ENCODE measurements around the gene FCER1A. TPM values are rescaled to one million over a fixed set of nuclear protein-coding genes. Genes with fewer than 3 reads are reported as not detected.
"Not testable (repeated sequence)": the region's sequence is repeated elsewhere in the genome, so short reads cannot be mapped to it uniquely, and the experiment has no call there.

Gene FCER1A
- total RNA-seq, 1 donor: not detected

DNA sequence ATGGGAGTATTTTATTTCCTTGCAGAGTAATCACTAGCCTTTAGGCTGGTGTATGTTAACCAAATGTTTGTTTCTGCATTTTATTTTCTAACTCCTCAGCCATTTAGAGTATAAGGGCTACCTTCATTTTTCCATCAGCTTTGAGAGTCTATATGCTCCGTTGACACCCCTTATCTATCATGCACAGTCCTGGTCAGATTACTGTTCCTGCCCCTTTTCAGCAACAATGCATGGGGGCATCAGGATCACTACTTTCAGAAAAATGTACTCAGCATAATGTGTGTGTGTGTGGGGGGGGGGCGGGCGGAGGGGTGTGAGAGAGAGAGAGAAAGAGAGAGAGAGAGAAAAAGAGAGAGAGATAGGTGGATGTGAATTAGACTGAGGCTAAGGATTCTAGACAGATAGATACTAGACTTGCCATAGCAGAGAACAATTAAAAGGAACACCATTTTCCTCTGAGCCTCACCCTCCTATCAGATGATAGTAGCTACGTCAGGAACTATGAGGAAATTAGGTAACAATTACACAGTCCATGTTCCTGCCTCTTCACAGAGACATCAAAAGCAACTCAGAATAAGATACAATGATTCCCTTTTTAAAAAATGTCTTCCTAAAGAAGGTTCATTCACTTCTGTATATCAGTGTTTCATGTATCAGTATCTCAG is 40.8 kb downstream of the FCER1A start:
- H3K27ac ChIP-seq (ENCODE audit: low read depth, low read length): no peak overlapping the region
- TF ChIP-seq, protein P1, sequence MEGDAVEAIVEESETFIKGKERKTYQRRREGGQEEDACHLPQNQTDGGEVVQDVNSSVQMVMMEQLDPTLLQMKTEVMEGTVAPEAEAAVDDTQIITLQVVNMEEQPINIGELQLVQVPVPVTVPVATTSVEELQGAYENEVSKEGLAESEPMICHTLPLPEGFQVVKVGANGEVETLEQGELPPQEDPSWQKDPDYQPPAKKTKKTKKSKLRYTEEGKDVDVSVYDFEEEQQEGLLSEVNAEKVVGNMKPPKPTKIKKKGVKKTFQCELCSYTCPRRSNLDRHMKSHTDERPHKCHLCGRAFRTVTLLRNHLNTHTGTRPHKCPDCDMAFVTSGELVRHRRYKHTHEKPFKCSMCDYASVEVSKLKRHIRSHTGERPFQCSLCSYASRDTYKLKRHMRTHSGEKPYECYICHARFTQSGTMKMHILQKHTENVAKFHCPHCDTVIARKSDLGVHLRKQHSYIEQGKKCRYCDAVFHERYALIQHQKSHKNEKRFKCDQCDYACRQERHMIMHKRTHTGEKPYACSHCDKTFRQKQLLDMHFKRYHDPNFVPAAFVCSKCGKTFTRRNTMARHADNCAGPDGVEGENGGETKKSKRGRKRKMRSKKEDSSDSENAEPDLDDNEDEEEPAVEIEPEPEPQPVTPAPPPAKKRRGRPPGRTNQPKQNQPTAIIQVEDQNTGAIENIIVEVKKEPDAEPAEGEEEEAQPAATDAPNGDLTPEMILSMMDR (IDR thresholded peaks at IDR 0.05; ENCODE audit: extremely low read depth, low read depth, low read length): no peak
- no peaks in the 10 kb centered on the region for H3K9me3 ChIP-seq (ENCODE audit: low read depth, low read length)

DNA sequence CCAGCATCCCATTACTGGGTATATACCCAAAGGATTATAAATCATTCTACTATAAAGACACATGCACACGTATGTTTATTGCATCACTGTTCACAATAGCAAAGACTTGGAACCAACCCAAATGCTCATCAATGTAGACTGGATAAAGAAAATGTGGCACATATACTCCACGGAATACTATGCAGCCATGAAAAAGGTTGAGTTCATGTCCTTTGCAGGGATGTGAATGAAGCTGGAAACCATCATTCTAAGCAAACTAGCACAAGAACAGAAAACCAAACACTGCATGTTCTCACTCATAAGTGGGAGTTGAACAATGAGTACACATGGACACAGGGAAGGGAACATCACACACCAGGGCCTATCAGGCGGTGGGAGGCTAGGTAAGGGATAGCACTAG is 47.2 kb downstream of the FCER1A start:
- not testable (repeated sequence) for H3K9me3 ChIP-seq (ENCODE audit: low read depth, low read length); H3K27me3 ChIP-seq (ENCODE audit: insufficient read depth, low read length); H3K4me2 ChIP-seq (ENCODE audit: insufficient read depth, low read length); H3K36me3 ChIP-seq (ENCODE audit: insufficient read depth, low read length); H3K27ac ChIP-seq (ENCODE audit: low read depth, low read length); H3K4me3 ChIP-seq (ENCODE audit: insufficient read depth, low read length); H2AFZ ChIP-seq (ENCODE audit: low read length); H3K4me1 ChIP-seq (ENCODE audit: insufficient read depth, low read length); H4K20me1 ChIP-seq (ENCODE audit: insufficient read depth, low read length); DNase-seq (ENCODE audit: insufficient read length, low spot score, missing footprints); H3K79me2 ChIP-seq (ENCODE audit: insufficient read depth, low read length)

More for the DNA sequence above, 40.8 kb downstream of the FCER1A start:
- no peaks in the 10 kb centered on the region for H3K4me1 ChIP-seq (ENCODE audit: insufficient read depth, low read length)
- H3K4me2 ChIP-seq (ENCODE audit: insufficient read depth, low read length): no peak overlapping the region
- no peak for DNase-seq (ENCODE audit: insufficient read length, low spot score, missing footprints)
- H2AFZ ChIP-seq (ENCODE audit: low read length): no peak overlapping the region
- no peak overlapping the region for H3K4me3 ChIP-seq (ENCODE audit: insufficient read depth, low read length)
- H3K27me3 ChIP-seq (ENCODE audit: insufficient read depth, low read length): no peaks in the 10 kb centered on the region
- no peaks in the 10 kb centered on the region for H3K79me2 ChIP-seq (ENCODE audit: insufficient read depth, low read length)
- H3K36me3 ChIP-seq (ENCODE audit: insufficient read depth, low read length): no peaks in the 10 kb centered on the region
- H4K20me1 ChIP-seq (ENCODE audit: insufficient read depth, low read length): no peaks in the 10 kb centered on the region

DNA sequence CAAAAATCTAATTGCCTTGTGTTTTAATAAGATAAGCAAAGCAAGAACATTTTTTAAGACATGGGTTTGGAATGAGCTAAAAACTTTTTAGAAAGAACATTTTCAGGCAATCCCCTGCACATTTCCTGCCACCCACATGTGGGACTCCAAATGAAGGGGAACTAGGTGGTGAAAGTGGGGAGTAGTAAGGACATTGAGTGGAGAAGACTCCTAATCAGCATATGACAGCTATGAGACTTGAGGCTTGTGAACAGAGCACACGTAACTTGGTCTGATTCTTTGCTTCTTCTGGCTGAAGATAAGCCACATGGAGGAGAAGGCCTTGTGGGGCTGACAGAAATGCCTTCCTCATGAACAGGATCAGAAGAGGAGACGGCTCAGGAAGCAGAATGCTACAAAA is 50.3 kb downstream of the FCER1A start:
- no peak overlapping the region for H2AFZ ChIP-seq (ENCODE audit: low read length)
- no peak overlapping the region for H3K4me2 ChIP-seq (ENCODE audit: insufficient read depth, low read length)
- H3K36me3 ChIP-seq (ENCODE audit: insufficient read depth, low read length): no peaks in the 10 kb centered on the region
- no peaks in the 10 kb centered on the region for H3K27me3 ChIP-seq (ENCODE audit: insufficient read depth, low read length)
- TF ChIP-seq, protein P1 (IDR thresholded peaks at IDR 0.05; ENCODE audit: extremely low read depth, low read depth, low read length): no peak
- H3K4me3 ChIP-seq (ENCODE audit: insufficient read depth, low read length): no peak overlapping the region
- H3K4me1 ChIP-seq (ENCODE audit: insufficient read depth, low read length): no peaks in the 10 kb centered on the region
- H4K20me1 ChIP-seq (ENCODE audit: insufficient read depth, low read length): no peaks in the 10 kb centered on the region
- no peaks in the 10 kb centered on the region for H3K9me3 ChIP-seq (ENCODE audit: low read depth, low read length)
- H3K79me2 ChIP-seq (ENCODE audit: insufficient read depth, low read length): no peaks in the 10 kb centered on the region
- no peak for DNase-seq (ENCODE audit: insufficient read length, low spot score, missing footprints)
- no peak overlapping the region for H3K27ac ChIP-seq (ENCODE audit: low read depth, low read length)

Other genes starting within 250 kb of the FCER1A start
- gene AIM2, start 225.6 kb upstream of the FCER1A start, total RNA-seq: 0.59 and 0.72 TPM in 2 replicates
- gene CADM3, start 130.7 kb upstream of the FCER1A start, total RNA-seq: under 0.01 TPM in 1 of 2 replicates, not detected in the other
- gene ACKR1, start 97.5 kb upstream of the FCER1A start, total RNA-seq: not detected in 2 replicates
- not detected in 2 replicates for gene OR10J4, start 129.9 kb downstream of the FCER1A start, total RNA-seq
- not detected in 2 replicates for gene OR10J1, start 137.4 kb downstream of the FCER1A start, total RNA-seq
- not detected in 2 replicates for gene OR10J5, start 233.7 kb downstream of the FCER1A start, total RNA-seq

Data from osteoblast (primary cell).